Astrocyte (in vitro differentiated cells and primary cell): Measurements from ENCODE around the gene ZNF394.

Experiments used
- CTCF ChIP-seq: IDR thresholded peaks from 2 replicates; pipeline ENCODE4 v1.5.1; 2011; ENCODE audit warnings: low read depth, mild to moderate bottlenecking, inconsistent platforms, low read length, moderate library complexity; ENCODE audit not compliant: insufficient read depth
- EZH2 ChIP-seq: IDR thresholded peaks from 2 replicates; pipeline ENCODE4 v1.6.1; 2012; ENCODE audit warnings: mild to moderate bottlenecking, low read length, inconsistent platforms; ENCODE audit not compliant: insufficient read depth

- TF ChIP-seq CTCF: no peak
- no peak for TF ChIP-seq EZH2
Measured at GRCh38 chr7:99514050-99514449, 14.0 kb upstream of the ZNF394 start.
